AG04449 (cell line): ENCODE results near the gene FHOD3.

Experiments used
- CTCF ChIA-PET: fragments of 350-600 bp; formaldehyde crosslinking; extraction: SDS; loops from one replicate; lab custom pipeline; 2021; ENCODE audit warnings: antibody characterized with exemption; lab: Yijun Ruan, JAX
- POLR2A ChIA-PET: fragments of 400-600, 350-600 bp; formaldehyde crosslinking; extraction: SDS; loops from one replicate; lab custom pipeline; 2020; ENCODE audit warnings: antibody characterized with exemption, inconsistent platforms; lab: Yijun Ruan, JAX
- DNase-seq: peaks from one replicate; pipeline ENCODE4 v3.0.0-alpha.2; 2010; ENCODE audit warnings: low read depth, low spot score
- H3K4me3 ChIP-seq: 2 replicates; pipeline ENCODE4 v1.5.1; 2011; ENCODE audit warnings: low read depth, mild to moderate bottlenecking, control low read depth, low read length
- TF ChIP-seq, protein P1 (sequence below): IDR thresholded peaks from one replicate; pipeline ENCODE4 v1.5.1; 2011; ENCODE audit warnings: mild to moderate bottlenecking, moderate library complexity, low read length, control low read depth, inconsistent platforms; ENCODE audit not compliant: insufficient read depth; ENCODE audit errors: missing control alignments

Gene FHOD3

GRCh38 chr18:36402765-36403396 is 105.4 kb downstream of the FHOD3 start:
- TF ChIP-seq, protein P1, sequence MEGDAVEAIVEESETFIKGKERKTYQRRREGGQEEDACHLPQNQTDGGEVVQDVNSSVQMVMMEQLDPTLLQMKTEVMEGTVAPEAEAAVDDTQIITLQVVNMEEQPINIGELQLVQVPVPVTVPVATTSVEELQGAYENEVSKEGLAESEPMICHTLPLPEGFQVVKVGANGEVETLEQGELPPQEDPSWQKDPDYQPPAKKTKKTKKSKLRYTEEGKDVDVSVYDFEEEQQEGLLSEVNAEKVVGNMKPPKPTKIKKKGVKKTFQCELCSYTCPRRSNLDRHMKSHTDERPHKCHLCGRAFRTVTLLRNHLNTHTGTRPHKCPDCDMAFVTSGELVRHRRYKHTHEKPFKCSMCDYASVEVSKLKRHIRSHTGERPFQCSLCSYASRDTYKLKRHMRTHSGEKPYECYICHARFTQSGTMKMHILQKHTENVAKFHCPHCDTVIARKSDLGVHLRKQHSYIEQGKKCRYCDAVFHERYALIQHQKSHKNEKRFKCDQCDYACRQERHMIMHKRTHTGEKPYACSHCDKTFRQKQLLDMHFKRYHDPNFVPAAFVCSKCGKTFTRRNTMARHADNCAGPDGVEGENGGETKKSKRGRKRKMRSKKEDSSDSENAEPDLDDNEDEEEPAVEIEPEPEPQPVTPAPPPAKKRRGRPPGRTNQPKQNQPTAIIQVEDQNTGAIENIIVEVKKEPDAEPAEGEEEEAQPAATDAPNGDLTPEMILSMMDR, result no peak
- ChIA-PET POLR2A (no interaction called here), CTCF (interaction anchor here (1.0 to 1.5 kb wide), 4 partner anchors 8 to 307 kb away, joined by 3 to 10 read pairs (median 3); no protein-coding TSS in a partner anchor)
- H3K4me3 ChIP-seq, result no peak overlapping the region
- DNase-seq, result no peak

DNA sequence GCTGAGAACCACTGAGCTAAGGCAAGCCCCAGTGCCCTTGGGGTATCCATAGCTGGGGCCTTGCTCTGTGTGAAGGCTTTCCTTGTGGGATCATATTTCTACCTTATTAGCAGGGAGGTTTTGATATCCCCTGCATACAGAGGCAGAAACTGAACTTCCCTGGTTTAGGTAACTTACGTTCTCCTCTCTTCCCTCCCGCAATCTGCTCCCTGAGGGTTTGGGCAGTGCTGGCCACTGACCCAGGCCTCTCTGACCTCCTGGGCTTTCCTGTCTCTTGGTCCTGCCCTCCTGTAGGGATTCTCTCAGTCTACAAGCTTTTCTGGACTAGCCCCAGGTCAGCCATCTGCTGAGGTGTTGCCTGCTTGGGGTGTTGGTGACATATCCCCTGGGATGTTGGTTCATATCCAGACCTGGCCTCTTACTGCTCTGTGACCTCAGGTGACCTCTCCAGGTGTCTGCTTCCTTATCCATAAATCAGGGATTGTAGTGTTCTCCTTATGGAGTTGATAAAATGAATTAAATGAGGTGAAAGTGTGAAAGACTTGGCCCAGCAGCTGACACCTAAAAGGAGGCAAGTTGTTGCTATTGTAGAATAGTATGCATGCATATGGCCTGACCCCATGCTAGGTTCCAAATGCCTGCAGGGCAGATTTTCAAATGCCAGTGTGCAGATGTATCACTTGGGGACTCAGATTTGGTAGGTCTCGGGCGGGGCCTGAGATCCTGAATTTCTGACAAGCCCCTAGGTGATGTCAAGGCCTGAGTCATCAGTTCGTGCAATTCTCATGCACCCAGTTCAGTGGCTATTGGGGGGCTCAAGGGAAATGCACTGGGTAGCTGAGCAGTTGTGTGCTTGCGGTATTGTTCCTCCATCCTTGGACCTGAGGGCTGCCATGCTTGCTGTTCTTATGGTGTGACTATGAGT is 106.6 kb downstream of the FHOD3 start:
- CTCF ChIA-PET, result interaction anchor here (1.2 to 1.5 kb wide), 2 partner anchors 8 to 10 kb away, joined by 3 read pairs; no protein-coding TSS in a partner anchor
- POLR2A ChIA-PET, result no interaction called here
- no peak overlapping the region for H3K4me3 ChIP-seq
- TF ChIP-seq, protein P1, result no peak
- DNase-seq, result no peak

- H3K4me3 ChIP-seq, result no peak overlapping the region
- DNase-seq, result no peak
- ChIA-PET POLR2A (no interaction called here), CTCF (interaction anchor here (1.0 to 1.7 kb wide), 4 partner anchors 9 to 36 kb away, joined by 3 to 4 read pairs (median 3); no protein-coding TSS in a partner anchor)
- TF ChIP-seq, protein P1, result no peak
Measured at GRCh38 chr18:36405611-36406010, 108.1 kb downstream of the FHOD3 start.

- no peak for DNase-seq
- H3K4me3 ChIP-seq, result no peak overlapping the region
- TF ChIP-seq, protein P1, result no peak
- ChIA-PET POLR2A (no interaction called here), CTCF (interaction anchor here (0.6 to 1.7 kb wide), 2 partner anchors 35 to 69 kb away, joined by 3 to 4 read pairs; no protein-coding TSS in a partner anchor)
Measured at GRCh38 chr18:36406805-36407204, 109.3 kb downstream of the FHOD3 start.

DNA sequence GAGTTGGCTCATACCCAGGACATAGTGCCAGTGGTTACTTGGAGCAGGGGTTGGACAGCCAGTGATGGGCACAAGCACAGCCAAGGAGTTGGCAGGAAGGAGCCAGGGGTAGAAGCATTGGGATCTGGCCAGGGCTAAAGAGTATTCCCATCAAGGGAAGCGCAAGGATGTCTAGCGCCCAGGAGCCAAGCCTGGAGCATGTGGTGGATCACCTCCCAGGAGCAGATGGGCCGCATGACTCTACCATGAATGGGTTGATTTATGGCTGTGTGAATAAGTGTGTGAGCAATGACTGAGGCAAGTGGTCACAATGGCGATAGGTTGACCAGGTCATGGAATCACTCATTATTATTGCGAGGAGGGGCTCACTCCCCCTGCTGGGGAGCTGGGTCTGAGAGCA is 111.1 kb downstream of the FHOD3 start:
- H3K4me3 ChIP-seq, result no peak overlapping the region
- CTCF ChIA-PET, result interaction anchor here (1.0 to 1.4 kb wide), 3 partner anchors 10 to 23 kb away, joined by 4 to 6 read pairs (median 5); no protein-coding TSS in a partner anchor
- POLR2A ChIA-PET, result interaction anchor here (1.4 kb wide), 1 partner anchor 10 kb away, joined by 3 read pairs; no protein-coding TSS in a partner anchor
- no peak for DNase-seq
- TF ChIP-seq, protein P1, result no peak
